Tibial nerve (tissue), 4 donors: ENCODE results near the gene DNAH14. TPM values are rescaled to one million over a fixed set of nuclear protein-coding genes. Genes with fewer than 3 reads are reported as not detected.

Source experiments
- DNase-seq, 2 donors: peaks; one replicate each; pipeline ENCODE4 v3.0.0-alpha.2; 2019; ENCODE audit warnings: low spot score in 2 of 2
- H3K27ac ChIP-seq, 4 donors: fragments of 200-600 bp; sonication (generic) in 3 of 4; one replicate each; pipeline ENCODE4 v1.5.1; 2017 to 2019; ENCODE audit warnings: mild to moderate bottlenecking in 1 of 4
- H3K27me3 ChIP-seq, 2 donors: fragments of 200-600 bp; sonication (generic) in 1 of 2; one replicate each; pipeline versions ENCODE4 v1.5.1 to v1.6.0; 2017 to 2019
- H3K36me3 ChIP-seq, 3 donors: fragments of 200-600 bp; sonication (generic); one replicate each; pipeline ENCODE4 v1.5.1; 2018 to 2019
- H3K4me1 ChIP-seq, 4 donors: fragments of 200-600 bp; sonication (generic) in 3 of 4; one replicate each; pipeline ENCODE4 v1.5.1; 2017 to 2019
- H3K4me3 ChIP-seq, 4 donors: fragments of 200-600 bp; sonication (generic) in 3 of 4; one replicate each; pipeline ENCODE4 v1.5.1; 2017 to 2019; ENCODE audit warnings: mild to moderate bottlenecking in 1 of 4, moderate library complexity in 1 of 4
- H3K9me3 ChIP-seq, 4 donors: fragments of 200-600 bp; sonication (generic) in 3 of 4; one replicate each; pipeline ENCODE4 v1.5.1; 2017 to 2019
- EP300 ChIP-seq, 2 donors: sonication (generic); formaldehyde crosslinking; IDR thresholded peaks; one replicate each; pipeline ENCODE4 v1.6.1; 2017; ENCODE audit warnings: antibody characterized with exemption in 2 of 2, mild to moderate bottlenecking in 1 of 2
- POLR2A ChIP-seq, 2 donors: fragments of 450-650 bp; IDR thresholded peaks; one replicate each; pipeline ENCODE4 v1.6.1; 2017; ENCODE audit warnings: antibody characterized with exemption in 2 of 2, mild to moderate bottlenecking in 2 of 2, moderate library complexity in 2 of 2
- WGBS, 2 donors: methylation state at CpG; one replicate each; pipeline ENCODE4 v1.1.5; 2018; 5-methylcytosine and 5-hydroxymethylcytosine counted together
- total RNA-seq, 4 donors: library from RNA; depleted of rRNA; stranded (reverse); fragments of >200 nt; gene quantifications; one replicate each; pipeline ENCODE4 v1.1.0, GENCODE V29; 2016
- TF ChIP-seq, protein P1 (sequence below), 5 experiments: fragments of 200-600 bp in 3 of 5; fragments of 450-650 bp in 2 of 5; sonication (generic) in 3 of 5; IDR thresholded peaks; one replicate each; pipeline ENCODE4 v1.5.1; 2016 to 2019; ENCODE audit warnings: antibody characterized with exemption in 5 of 5, mild to moderate bottlenecking in 3 of 5, moderate library complexity in 2 of 5

DNAH14 gene
- total RNA-seq, 4 donors from 2014 or later = 1.2 to 6.5 (median 4.4) TPM

DNA sequence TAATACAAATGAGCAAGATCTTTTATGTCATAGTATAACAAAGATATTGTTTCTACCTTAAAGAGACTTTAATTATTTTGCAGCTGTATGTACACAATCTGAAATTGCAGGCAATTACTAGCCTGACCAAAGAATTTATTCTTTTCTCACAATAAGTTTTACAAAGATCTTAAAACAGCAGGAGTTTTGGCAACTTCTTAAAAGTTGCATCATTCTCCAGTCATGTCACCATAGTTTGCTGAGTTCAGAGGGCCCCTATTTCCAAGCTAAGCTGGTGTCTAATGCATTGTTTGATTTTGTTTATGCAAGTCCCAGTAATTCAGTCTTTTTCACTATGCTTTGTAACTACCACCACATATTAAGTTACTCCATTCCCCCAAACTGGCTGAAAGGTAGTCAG, 114.8 kb downstream of the DNAH14 start:
- no peak for DNase-seq
- H3K27me3 ChIP-seq = no peaks in the 10 kb centered on the region
- no peaks in the 10 kb centered on the region for H3K4me1 ChIP-seq
- H3K27ac ChIP-seq = no peak overlapping the region
- H3K36me3 ChIP-seq = no peaks in the 10 kb centered on the region
- no peaks in the 10 kb centered on the region for H3K9me3 ChIP-seq
- TF ChIP-seq POLR2A (IDR thresholded peaks at IDR 0.05) (no peak), EP300 (IDR thresholded peaks at IDR 0.05) (no peak)
- TF ChIP-seq, protein P1, sequence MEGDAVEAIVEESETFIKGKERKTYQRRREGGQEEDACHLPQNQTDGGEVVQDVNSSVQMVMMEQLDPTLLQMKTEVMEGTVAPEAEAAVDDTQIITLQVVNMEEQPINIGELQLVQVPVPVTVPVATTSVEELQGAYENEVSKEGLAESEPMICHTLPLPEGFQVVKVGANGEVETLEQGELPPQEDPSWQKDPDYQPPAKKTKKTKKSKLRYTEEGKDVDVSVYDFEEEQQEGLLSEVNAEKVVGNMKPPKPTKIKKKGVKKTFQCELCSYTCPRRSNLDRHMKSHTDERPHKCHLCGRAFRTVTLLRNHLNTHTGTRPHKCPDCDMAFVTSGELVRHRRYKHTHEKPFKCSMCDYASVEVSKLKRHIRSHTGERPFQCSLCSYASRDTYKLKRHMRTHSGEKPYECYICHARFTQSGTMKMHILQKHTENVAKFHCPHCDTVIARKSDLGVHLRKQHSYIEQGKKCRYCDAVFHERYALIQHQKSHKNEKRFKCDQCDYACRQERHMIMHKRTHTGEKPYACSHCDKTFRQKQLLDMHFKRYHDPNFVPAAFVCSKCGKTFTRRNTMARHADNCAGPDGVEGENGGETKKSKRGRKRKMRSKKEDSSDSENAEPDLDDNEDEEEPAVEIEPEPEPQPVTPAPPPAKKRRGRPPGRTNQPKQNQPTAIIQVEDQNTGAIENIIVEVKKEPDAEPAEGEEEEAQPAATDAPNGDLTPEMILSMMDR (IDR thresholded peaks at IDR 0.05) = no peak
- no peak overlapping the region for H3K4me3 ChIP-seq

DNA sequence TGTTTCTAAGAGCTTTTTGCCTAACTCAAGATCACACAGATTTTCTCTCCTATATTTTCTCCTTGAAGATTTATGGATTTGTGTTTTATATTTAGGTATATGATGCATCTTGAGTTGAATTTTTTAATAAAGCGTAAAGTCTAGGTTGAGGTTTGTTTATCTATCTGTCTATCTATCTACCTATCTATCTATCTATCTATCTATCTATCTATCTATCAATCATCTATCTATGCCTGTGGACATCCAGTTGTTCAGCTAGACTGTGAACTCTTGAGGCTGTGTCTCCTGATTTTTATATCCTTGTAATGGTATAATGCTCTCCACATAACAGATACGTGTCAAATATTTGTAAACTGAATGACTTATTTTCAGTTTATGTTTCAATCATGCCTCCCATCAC, 120.1 kb downstream of the DNAH14 start:
- H3K27ac ChIP-seq = no peak overlapping the region
- H3K4me3 ChIP-seq = no peak overlapping the region
- WGBS, 2 donors = 90 to 91% methylated on average over 2 of the region's 2 CpGs
- no peaks in the 10 kb centered on the region for H3K27me3 ChIP-seq
- no peaks in the 10 kb centered on the region for H3K4me1 ChIP-seq
- TF ChIP-seq POLR2A (IDR thresholded peaks at IDR 0.05) = no peak
- TF ChIP-seq, protein P1 (IDR thresholded peaks at IDR 0.05) = no peak
- TF ChIP-seq EP300 (IDR thresholded peaks at IDR 0.05) = no peak
- no peak for DNase-seq
- H3K36me3 ChIP-seq = no peaks in the 10 kb centered on the region
- H3K9me3 ChIP-seq = no peaks in the 10 kb centered on the region

DNA sequence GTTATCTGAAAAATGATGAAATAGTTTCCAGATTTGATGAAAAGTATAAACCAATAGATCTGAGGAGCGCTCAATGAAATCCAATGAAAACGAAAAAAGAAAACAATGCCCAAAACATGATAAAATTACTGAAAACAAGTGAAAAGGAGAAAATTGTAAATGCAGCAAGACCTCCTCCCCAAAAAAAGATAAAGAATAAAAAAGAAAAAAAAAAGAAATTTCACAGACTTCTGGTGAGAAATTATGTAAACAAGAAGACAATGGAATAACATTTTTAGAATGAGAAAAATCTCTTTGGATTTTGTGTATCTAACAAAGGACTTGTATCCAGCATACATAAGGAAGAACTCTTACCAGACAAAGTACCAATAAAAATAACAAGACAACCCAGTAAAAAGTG, 134.2 kb downstream of the DNAH14 start:
- Histone ChIP-seq H3K4me1 (no peaks in the 10 kb centered on the region), H3K36me3 (no peaks in the 10 kb centered on the region), H3K27ac (no peak overlapping the region), H3K27me3 (no peaks in the 10 kb centered on the region), H3K9me3 (peaks cover 0 to 24% (median 2%) of the 10 kb centered on the region in 4 donors), H3K4me3 (no peak overlapping the region)
- WGBS, 2 donors = 88 to 99% methylated on average over 2 of the region's 2 CpGs
- TF ChIP-seq, protein P1 (IDR thresholded peaks at IDR 0.05) = no peak
- TF ChIP-seq POLR2A (IDR thresholded peaks at IDR 0.05) (no peak), EP300 (IDR thresholded peaks at IDR 0.05) (no peak)
- no peak for DNase-seq

DNA sequence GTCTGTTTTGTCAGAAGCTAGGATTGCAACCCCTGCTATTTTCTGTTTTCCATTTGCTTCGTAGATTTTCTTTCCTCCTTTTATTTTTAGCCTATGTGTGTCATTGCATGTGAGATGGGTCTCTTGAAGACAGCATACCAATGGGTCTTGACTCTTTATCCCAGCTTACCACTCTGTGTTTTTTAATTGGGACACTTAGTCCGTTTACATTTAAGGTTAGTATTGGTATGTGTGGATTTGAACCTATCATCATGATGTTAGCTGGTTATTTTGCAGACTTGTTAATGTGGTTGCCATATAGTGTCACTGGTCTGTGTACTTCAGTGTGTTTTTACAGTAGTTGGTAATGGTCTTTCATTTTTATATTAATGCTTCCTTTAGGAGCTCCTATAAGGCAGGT, 141.5 kb downstream of the DNAH14 start:
- H3K4me3 ChIP-seq = no peak overlapping the region
- H3K4me1 ChIP-seq = no peaks in the 10 kb centered on the region
- H3K9me3 ChIP-seq = peaks cover 0 to 45% (median 2%) of the 10 kb centered on the region in 4 donors
- no peaks in the 10 kb centered on the region for H3K27me3 ChIP-seq
- no peak overlapping the region for H3K27ac ChIP-seq
- 48 to 64% methylated on average over 2 of the region's 2 CpGs for WGBS, 2 donors
- H3K36me3 ChIP-seq = no peaks in the 10 kb centered on the region
- DNase-seq = no peak
- TF ChIP-seq EP300 (IDR thresholded peaks at IDR 0.05) (no peak), POLR2A (IDR thresholded peaks at IDR 0.05) (no peak)
- TF ChIP-seq, protein P1 (IDR thresholded peaks at IDR 0.05) = no peak

DNA sequence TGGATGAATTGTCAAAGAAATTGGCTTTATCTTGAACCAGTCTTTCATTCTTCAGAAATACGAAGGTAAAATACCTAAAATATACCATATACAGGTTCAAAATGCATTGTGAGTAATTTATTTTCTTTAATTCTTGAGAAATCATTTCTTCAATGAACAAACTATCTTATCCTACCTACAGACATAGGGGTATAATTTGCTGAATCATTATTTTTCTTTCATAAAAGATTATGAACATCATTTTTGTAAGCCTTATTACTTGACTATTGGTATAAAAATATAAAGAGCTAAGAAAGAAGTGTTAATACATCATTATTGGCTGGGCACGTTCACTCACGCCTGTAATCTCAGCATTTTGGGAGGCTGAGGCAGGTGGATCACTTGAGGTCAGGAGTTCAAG, 167.7 kb downstream of the DNAH14 start:
- no peak for DNase-seq
- H3K36me3 ChIP-seq = no peaks in the 10 kb centered on the region
- H3K4me3 ChIP-seq = no peak overlapping the region
- 79 to 95% methylated on average over 3 of the region's 3 CpGs for WGBS, 2 donors
- no peak overlapping the region for H3K27ac ChIP-seq
- no peaks in the 10 kb centered on the region for H3K4me1 ChIP-seq
- TF ChIP-seq POLR2A (IDR thresholded peaks at IDR 0.05) (no peak), EP300 (IDR thresholded peaks at IDR 0.05) (no peak)
- TF ChIP-seq, protein P1 (IDR thresholded peaks at IDR 0.05) = no peak
- H3K9me3 ChIP-seq = peaks cover 0 to 20% (median 0%) of the 10 kb centered on the region in 4 donors
- no peaks in the 10 kb centered on the region for H3K27me3 ChIP-seq
